ENCODE data around the gene ATP2A3.
A peak's percentile ranks its signal among the peaks of the same experiment; 100 is the strongest.

DNA sequence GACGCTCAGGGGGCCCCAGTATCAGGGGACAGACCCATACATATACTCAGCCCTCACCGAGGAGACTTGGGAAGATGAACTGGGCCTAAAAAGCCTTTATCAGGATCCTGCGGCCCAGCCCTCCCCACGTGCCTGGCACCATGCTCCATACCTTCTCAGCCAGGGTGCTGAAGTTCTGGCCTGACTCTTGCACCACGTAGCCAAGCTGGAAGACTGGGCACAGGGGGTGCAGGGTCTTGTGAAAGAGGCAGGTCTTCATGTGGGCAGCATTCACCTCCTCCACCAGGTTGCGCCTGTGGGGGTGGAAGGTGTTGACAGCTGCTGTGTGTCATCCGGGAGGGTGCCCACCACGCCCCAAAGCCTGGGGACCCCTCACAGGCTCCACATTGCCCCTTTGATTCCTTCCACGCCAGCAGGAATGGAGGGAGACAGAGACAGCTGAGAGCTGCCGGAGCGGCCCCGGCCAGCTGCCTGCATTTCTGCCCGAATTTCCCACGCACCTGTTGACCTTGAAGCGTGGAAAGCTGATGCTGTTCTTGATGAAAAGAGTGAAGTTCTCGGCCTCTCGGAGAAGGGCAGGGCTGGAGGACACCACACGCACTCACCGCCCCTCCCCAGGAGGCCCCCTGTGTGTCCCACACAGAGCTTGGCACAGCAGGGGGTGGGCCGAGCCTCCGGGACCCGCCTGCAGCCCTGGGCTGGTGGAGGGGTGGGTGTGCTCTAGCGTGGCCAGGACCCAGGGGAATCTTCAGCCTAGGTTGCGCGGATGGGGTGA is 61.0 kb downstream of the ATP2A3 start:
- peak in 1 of 7 experiments; percentile 1 for TF ChIP-seq CTCF (IDR thresholded peaks at IDR 0.05)
- no peak for TF ChIP-seq POLR2A (IDR thresholded peaks at IDR 0.05)

Data from body of pancreas (tissue), 4 donors.